HK-2 (cell line): ENCODE data around the gene HMX1.

ENCODE experiments used
- DNase-seq: peaks from one replicate; pipeline ENCODE4 v3.0.0-alpha.2; 2018; ENCODE audit not compliant: unreplicated experiment

Gene HMX1

DNA sequence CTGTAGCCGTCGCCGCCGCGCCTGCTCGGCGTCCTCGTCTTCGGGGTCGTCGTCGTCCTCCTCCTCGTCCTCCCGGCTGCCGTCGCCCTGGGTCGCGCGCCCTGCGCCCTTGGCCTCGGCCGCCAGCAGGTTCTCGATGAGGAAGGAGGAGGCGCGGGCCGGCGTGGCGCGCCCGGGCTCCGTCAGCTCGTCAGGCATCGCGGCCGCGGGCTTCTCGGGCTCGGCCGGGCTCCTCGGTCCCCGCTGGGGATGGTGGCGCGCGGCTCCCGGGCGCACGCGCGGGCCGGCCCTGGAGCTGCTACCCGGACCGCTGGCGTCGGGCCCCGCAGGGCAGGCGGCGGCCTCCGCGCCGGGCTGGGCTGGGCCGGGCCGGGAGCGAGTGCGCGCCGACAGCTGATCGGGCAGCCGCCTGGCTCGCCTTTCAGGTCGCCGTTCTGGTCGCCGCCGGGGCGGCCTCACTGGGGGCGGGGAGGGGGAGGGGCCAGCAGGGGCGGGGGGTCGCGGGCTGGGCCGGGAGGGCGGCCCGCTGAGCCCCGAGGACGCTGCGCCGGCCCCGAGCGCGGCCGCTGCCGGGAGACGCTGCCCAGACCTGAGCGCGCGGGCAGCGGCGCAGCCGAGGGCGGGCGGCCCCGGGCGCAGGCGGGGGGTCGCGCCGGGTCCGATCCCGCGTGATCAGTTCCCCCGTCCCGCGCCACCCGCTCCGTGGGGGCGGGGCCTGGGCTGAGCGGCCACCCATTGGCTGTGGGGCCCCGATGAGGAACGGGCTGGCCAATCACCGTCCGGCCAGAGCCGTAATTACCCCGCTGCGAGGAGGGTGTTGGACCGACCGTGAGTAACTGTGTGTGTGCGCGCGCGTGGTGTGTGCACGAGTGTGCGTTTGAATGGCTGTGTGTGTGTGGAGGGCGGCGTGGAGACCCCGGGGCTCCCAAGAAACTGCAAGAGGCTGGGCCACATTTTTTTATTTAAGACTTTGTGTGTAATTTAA, at the start of gene HMX1:
HMX1 (minus strand) TSS at position 423 of the 985 bp plus-strand sequence; CDS start at position 198, 225 bp downstream.
- no peak for DNase-seq

DNA sequence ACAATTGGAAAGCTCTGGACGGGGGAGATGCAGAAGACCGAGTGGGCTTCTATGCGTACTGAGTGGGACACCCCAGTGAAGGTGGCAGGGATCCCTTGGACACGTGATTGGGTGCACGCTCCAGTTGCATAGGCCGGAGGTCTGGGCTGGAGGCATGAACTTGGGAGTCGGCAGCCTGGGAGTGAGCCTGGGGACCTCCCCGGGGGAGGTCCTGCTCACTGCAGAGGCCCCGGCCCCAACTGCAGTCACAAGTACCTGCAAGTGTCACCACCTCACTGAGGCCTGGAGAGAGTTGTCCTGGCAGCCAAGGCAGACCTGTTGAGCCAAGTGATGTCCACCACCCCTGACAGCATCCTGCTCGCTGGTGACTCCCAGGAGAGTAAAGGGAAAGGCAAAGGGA, 49.3 kb upstream of the HMX1 start:
- no peak for DNase-seq

DNA sequence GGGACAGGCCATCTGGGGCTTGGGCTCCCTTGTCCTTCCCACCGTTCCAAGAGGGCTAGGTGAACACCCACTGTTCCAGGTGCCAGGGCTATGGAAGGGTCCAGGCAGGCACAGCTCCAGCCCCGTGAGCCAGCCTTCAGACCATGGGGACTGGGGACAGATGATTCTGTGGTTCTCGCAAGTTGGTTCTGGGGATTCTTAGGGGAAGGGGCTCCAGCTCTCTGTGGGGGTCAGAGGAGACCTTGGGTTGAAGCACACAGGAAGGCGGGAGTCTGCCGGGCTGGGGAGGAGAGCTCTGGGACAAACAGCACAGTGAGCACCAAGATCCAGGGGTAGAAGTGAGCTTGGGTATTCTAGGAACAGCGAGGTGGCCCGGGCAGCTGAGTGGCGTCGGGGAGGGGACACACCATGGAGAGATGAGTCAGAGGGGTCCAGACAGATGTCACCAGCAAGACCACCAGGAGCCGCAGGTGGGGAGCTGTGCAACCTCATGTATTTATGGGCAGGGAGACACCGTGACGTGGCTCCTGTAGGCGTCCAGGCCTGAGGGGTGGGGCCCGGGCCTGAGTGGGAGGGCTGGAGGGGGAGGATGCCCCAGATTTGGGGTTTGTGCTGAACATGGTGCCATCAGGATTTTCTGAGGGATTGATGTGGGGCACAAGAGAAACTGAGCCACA, 48.8 kb upstream of the HMX1 start:
- no peak for DNase-seq

- no peak for DNase-seq
These were observed 48.1 kb upstream of the HMX1 start for GRCh38 chr4:8919651-8920288.

DNA sequence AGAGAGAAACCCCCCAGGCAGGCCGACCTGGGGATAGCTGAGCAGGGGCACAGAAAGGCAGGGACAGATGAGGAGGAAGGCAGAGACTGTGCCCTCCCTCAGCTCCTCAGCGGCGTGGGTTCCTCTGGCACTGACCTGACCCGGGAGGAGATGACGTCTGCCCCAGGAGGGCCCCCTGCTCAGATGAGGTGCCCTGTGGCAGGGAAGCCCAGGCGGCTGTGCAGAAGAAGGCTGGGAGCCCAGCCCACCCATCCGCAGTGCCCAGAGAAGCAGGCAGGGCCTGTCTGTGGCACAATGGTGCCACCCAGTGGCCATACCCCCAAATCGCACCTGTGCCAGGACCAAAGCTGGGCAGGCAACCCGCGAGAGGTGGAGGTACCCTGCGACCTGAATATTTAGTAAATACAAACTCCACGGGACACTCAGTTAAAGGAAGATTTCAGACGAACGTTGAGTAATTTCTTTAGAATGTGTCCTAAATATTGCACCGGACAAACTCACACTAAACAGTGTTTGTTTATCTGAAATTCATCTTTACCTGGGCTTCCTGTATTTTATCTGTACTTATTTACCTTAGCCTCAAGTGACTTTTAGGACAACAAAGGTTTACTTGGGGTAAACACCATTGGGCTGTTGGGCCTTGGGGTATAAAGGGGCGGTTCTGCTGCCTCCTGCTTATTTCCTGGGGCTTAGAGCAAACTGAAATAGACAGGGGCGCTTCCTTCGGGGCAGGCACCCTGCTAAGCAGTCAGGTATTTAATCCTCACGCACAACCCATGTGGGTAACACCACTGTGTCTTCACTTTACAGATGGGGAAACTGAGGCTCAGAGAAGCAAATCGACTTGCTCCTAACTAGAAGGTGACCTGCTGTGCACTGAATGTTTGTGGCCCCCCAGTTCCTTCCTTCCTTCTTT, 46.5 kb upstream of the HMX1 start:
- peak; percentile 81 for DNase-seq

GRCh38 chr4:8917321-8917811, 45.7 kb upstream of the HMX1 start:
- no peak for DNase-seq

- DNase-seq, result no peak
These were observed 45.3 kb upstream of the HMX1 start for GRCh38 chr4:8916906-8917305.

- DNase-seq, result no peak
These were observed 44.8 kb upstream of the HMX1 start for GRCh38 chr4:8916351-8916885.

- no peak for DNase-seq
These were observed 43.9 kb upstream of the HMX1 start for GRCh38 chr4:8915201-8916200.

GRCh38 chr4:8914461-8915171, 43.0 kb upstream of the HMX1 start:
- DNase-seq, result no peak

DNA sequence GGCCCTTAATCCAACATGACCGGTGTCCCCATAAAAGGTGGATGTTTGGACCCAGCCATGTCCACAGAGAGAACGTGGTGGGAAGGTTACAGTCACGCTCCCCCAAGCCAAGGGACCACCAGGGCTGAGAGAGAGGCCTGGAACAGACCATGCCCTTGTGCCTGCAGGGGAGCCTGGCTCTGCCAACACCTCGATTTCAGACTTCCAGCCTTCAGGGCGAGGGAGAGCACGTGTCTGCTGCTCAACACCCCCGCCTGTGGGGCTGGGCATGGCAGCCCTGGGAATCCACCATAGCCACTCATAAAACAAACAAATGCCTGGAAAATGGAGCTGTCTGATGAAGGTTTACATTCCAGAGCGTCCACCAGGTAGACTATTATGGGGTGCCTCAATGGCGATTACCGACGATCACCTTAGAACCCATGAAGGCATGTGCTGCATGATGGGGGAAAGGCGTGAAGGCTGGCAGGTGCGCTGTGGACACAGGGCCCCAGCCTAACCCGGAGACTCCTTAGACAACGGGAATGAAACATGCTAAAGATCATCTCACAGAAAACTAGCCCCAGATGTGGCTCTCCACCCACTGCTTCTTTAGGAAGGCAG, 42.3 kb upstream of the HMX1 start:
- no peak for DNase-seq

DNA sequence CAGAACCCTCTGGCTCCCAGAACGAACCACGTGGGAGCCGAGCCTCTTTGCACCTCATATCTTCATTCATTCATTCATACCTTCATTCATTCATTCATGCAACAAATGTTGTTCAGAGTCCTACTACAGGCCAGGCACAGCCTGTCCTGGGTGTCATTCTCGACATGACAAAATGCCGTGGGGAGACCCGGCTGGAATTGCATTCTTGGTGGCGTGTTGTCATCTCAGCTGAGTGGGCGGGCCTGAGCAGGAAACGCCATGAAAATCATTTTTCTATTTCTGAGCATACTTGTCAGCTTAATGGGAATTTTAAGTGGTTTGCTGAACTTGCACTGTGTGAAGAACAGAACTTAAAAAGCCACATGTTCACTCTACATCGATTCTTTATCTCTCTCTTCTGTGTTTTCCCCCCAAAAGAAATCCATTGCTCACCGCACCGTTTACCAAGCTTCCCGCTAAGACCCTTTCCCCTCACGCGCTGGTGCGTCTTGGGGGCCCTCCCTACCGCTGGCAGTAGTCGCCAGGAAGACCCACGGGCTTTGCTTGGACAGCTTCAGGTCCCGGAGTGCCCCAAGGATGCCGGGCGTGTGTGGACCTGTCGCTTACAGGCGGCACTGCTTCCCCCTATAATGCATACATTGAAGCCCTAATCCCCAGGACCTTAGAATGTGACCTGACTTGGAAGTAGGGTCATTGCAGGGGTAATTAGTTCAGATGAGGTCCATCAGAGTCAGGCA, 41.6 kb upstream of the HMX1 start:
- no peak for DNase-seq

GRCh38 chr4:8912506-8912905, 40.9 kb upstream of the HMX1 start:
- DNase-seq, result no peak

GRCh38 chr4:8912089-8912455, 40.4 kb upstream of the HMX1 start:
- DNase-seq, result no peak

DNA sequence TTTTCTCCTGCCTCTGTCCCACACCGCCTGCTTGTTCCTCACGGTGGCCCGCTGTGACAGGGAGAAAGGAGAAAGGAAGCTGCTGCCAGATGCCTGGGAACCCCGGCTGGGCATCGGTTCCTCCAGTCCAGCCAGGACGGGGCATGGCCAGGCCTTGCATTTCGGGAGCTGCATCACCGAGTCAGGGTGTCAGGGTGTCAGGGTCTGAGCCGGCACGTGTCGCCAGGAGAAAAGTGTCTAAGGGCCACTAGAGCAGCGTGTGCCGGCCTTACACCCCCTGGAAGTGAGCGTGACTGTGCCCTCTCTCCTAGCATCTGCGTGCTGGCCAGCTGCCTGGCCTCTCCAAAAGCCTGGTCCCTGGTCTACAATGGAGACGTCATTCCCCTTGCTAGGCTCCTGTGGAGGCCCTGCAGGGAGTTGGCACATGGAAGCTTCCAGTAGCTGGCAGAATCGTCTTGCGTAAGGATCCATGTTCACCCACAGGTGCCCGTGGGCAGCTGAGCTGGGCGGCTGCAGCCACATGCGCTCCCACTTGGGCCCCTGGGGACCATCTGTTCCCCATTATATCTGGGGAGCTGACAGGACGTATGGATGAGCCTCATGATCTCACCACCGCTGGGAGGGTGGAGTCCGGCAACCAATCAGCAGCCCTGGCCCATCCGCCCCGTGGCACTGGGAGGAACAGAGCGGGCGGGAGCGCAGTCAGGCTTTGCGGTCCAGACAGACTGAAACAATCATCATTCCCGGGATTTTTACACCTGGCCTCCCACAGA, 39.9 kb upstream of the HMX1 start:
- no peak for DNase-seq

DNA sequence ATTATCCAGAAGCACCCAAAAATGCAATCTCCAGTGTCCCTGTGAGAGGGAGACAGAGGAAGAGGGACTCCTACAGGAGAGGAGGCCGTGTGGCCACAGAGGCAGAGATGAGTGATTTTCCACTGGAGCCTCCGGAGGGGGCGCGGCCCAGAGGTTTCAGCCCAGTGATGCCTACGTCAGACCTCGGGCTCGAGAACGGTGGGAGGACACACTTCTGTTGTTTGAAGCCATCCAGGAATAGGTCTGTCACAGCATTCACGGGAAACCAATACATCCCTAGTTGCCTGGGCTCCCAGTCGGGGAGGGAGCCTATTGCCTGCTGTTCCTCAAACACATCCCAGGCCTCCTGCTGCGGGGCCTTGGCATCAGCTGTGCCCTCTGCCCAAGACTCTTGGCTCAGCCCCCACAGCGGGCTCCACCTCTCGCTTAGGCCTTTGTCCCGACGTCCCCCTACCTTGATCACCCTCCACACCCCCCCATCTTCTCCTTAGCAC, 39.2 kb upstream of the HMX1 start:
- no peak for DNase-seq
